Ascending aorta (tissue), 2 donors: Measurements from ENCODE around the gene C1orf167. TPM values are rescaled to one million over a fixed set of nuclear protein-coding genes. Genes with fewer than 3 reads are reported as not detected.
"Not testable (repeated sequence)": the region's sequence is repeated elsewhere in the genome, so short reads cannot be mapped to it uniquely, and the experiment has no call there.

ENCODE experiments used
- DNase-seq, 2 donors: peaks; one replicate each; pipeline ENCODE4 v3.0.0-alpha.2; 2019; ENCODE audit warnings: low spot score in 2 of 2
- H3K27ac ChIP-seq, 2 donors: fragments of 200-600 bp; sonication (generic); one replicate each; pipeline ENCODE4 v1.5.1; 2016 to 2017; ENCODE audit warnings: mild to moderate bottlenecking in 1 of 2
- H3K27me3 ChIP-seq: fragments of 200-600 bp; sonication (generic); one replicate; pipeline ENCODE4 v1.5.1; 2017
- H3K36me3 ChIP-seq, 2 donors: fragments of 200-600 bp; sonication (generic); one replicate each; pipeline ENCODE4 v1.5.1; 2016
- H3K4me1 ChIP-seq, 2 donors: fragments of 200-600 bp; sonication (generic); one replicate each; pipeline ENCODE4 v1.5.1; 2016 to 2017; ENCODE audit warnings: mild to moderate bottlenecking in 1 of 2
- H3K4me3 ChIP-seq, 2 donors: fragments of 200-600 bp; sonication (generic); one replicate each; pipeline ENCODE4 v1.5.1; 2016 to 2017; ENCODE audit warnings: mild to moderate bottlenecking in 1 of 2
- H3K9me3 ChIP-seq, 2 donors: fragments of 200-600 bp; sonication (generic); one replicate each; pipeline ENCODE4 v1.5.1; 2016
- intact Hi-C: fragments of 100-400 bp; cut with DNase I; formaldehyde crosslinking; loops from one replicate; pipeline ENCODE4 v1.15.1; 2023
- total RNA-seq: library from RNA; depleted of rRNA; stranded (reverse); fragments of >200 nt; gene quantifications from one replicate; pipeline ENCODE4 v1.1.0, GENCODE V29; 2016
- TF ChIP-seq, protein P1 (sequence below), 3 experiments: fragments of 200-600 bp in 2 of 3; fragments of 450-650 bp in 1 of 3; sonication (generic) in 2 of 3; IDR thresholded peaks; one replicate each; pipeline ENCODE4 v1.5.1; 2016 to 2019; ENCODE audit warnings: antibody characterized with exemption in 3 of 3, mild to moderate bottlenecking in 1 of 3, moderate library complexity in 1 of 3

The C1orf167 gene
- total RNA-seq, 1 donor from 2014 or later = not detected

DNA sequence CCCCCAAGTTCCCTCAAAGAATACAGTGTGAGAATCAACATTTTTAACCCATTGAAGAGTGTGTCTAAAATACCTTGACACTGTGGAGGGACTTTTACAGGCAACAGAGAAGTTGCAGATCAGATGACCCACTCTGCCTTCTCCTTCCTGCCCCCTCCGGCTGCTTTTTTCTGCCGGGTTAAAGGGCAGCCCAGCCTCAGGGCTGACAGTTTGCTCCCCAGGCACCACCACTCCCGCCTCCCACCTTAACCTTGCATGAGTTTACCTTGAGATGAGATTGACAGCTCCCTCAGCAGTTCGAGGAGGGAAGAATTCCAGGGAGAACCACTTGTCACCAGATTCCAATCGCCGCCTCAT, 40.6 kb downstream of the C1orf167 start:
- no peaks in the 10 kb centered on the region for H3K9me3 ChIP-seq

DNA sequence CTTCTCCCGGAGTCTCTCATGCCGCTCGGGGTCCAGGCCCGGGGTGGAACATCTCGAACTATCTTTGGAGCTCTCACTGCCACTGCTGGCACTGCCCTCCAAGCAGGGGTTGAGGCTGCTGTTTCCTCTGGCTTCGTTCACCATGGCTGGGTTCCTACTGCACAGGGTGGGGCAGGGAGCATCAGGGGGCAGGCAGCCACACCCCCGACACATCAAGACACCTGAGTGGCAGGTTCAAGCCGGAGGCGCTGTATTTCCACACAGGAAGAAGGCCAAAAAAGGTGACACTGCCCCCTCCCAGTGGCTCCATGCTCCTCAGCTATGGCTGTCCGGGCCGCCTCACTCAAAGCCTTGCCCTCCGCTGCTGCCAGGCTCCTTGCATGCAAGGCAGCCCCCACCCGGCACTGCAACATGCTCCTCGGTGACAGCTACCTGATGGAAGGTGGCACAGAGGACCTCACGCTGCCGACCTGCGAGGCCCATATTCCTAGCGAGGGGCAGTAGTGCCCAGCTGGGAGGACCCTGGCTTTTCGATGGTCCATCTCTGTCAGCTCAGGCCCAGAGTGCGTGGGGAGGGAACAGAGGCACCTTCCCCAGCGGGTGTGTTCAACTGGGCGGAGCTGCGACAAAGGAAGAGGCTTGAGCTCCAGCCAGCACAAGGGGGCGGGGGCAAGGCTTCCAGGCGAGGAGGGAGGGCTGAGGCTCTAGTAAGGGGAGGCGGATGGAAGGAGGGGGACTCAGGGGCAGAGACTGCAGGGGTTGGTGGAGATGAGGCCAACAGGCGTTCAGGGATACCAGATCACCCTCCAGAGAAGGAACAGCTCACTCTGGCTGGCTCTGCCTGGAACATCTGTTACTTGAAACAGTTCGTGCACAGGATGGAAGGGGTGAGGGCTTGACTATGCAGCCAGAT, 41.2 kb downstream of the C1orf167 start:
- intact Hi-C loops = loop anchor here (1.0 kb wide), 2 partner anchors 12 to 16 kb away; no protein-coding TSS in a partner anchor
- peak overlapping the region; percentile 71 to 85 for H3K4me3 ChIP-seq
- TF ChIP-seq, protein P1, sequence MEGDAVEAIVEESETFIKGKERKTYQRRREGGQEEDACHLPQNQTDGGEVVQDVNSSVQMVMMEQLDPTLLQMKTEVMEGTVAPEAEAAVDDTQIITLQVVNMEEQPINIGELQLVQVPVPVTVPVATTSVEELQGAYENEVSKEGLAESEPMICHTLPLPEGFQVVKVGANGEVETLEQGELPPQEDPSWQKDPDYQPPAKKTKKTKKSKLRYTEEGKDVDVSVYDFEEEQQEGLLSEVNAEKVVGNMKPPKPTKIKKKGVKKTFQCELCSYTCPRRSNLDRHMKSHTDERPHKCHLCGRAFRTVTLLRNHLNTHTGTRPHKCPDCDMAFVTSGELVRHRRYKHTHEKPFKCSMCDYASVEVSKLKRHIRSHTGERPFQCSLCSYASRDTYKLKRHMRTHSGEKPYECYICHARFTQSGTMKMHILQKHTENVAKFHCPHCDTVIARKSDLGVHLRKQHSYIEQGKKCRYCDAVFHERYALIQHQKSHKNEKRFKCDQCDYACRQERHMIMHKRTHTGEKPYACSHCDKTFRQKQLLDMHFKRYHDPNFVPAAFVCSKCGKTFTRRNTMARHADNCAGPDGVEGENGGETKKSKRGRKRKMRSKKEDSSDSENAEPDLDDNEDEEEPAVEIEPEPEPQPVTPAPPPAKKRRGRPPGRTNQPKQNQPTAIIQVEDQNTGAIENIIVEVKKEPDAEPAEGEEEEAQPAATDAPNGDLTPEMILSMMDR (IDR thresholded peaks at IDR 0.05) = peak in 1 of 3 experiments; percentile 13

More for the DNA sequence above, 40.6 kb downstream of the C1orf167 start:
- peak overlapping the region; percentile 97 to 99 for H3K27ac ChIP-seq
- H3K4me3 ChIP-seq = peak overlapping the region; percentile 71 to 85
- H3K36me3 ChIP-seq = peaks cover 18 to 30% of the 10 kb centered on the region in 2 donors
- intact Hi-C loops = no loop called here
- H3K27me3 ChIP-seq = no peaks in the 10 kb centered on the region
- TF ChIP-seq, protein P1 (IDR thresholded peaks at IDR 0.05) = no peak
- DNase-seq = no peak
- H3K4me1 ChIP-seq = peaks cover 16 to 34% of the 10 kb centered on the region in 2 donors

DNA sequence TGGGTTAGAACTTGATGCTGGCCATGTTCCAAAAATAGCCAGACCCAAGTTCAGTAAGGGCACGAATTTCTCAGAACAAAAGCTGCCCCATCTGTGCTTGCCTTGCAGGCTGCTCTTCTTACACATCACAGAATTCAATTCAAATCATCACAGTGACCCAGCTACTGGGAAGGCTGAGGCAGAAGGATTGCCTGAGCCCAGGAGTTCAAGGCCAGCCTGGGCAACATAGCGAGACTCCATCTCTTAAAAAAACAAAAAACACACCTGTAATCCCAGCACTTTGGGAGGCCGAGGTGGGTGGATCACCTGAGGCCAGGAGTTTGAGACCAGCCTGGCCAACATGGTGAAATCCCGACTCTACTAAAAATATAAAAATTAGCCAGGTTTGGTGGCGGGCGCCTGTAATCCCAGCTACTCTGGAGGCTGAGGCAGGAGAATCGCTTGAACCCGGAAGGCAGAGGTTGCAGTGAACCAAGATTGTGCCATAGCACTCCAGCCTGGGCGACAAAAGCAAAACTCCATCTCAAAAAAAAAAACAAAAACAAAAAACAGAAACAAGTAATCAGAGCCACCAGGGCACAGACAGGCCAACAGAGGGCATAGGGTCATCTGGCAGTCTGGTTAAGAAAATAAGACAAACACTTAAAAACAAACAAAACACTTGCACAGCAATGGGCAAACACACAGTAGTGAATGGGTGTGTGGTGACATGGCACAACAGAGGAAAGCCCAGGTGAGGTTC, 42.1 kb downstream of the C1orf167 start:
- not testable (repeated sequence) for DNase-seq
- Histone ChIP-seq H3K27ac (peak overlapping the region; percentile 97 to 99), H3K4me1 (peaks cover 11 to 26% of the 10 kb centered on the region in 2 donors)

More for the DNA sequence above, 41.2 kb downstream of the C1orf167 start:
- Histone ChIP-seq H3K27me3 (no peaks in the 10 kb centered on the region), H3K27ac (peak overlapping the region; percentile 97 to 99), H3K4me1 (peaks cover 13 to 30% of the 10 kb centered on the region in 2 donors), H3K36me3 (peaks cover 18 to 29% of the 10 kb centered on the region in 2 donors), H3K9me3 (no peaks in the 10 kb centered on the region)
- peak; percentile 82 to 97 for DNase-seq

DNA sequence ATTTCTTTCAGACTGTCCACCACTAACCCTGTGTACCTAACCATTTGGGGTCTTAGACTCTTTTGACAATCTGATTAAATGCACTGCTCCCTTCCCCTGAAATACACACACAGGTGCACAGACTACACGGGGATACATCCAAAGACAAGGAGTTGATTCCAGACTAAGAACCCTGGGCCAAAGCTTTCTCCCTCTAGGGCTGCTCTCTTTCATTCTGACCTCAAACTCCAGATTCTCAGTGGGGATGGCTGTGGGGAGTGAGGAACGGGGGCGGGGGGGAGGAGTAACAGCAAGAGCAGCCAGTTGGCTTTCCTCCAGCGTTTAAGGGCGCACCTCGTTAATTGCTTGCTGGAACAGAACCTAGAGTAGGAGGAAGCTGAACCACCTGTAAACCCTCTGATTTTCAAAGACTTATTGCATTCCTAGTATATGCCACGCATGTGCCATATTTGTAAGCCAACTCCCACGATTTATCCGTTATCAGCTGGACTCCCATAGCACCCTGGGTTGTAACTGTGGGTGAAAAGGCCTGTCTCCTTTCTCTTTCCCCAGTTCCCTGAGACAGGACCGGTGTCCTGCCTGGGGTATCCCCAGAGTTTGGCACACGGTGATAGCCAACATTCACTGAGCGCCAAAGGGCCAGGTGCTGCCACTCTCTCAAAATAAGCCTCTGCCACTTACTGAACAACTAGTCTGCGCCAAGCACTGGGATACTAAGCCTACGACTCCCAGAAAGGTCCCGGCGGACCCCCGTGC, 42.9 kb downstream of the C1orf167 start:
- Histone ChIP-seq H3K4me1 (peaks cover 11 to 26% of the 10 kb centered on the region in 2 donors), H3K9me3 (no peaks in the 10 kb centered on the region), H3K36me3 (peaks cover 14% of the 10 kb centered on the region in 2 donors), H3K27ac (peak overlapping the region; percentile 97 to 99), H3K27me3 (no peaks in the 10 kb centered on the region), H3K4me3 (peak overlapping the region; percentile 85)
- intact Hi-C loops = loop anchor here (1.0 to 5.0 kb wide), 3 partner anchors 102 to 153 kb away; partner anchors contain the start of genes FBXO2, FBXO44 and MAD2L2
- TF ChIP-seq, protein P1 (IDR thresholded peaks at IDR 0.05) = no peak
- DNase-seq = peak in 1 of 2 donors; percentile 74

More for the DNA sequence above, 42.1 kb downstream of the C1orf167 start:
- H3K27me3 ChIP-seq, H3K9me3 ChIP-seq: not testable (repeated sequence)
- Histone ChIP-seq H3K36me3 (peaks cover 18 to 22% of the 10 kb centered on the region in 2 donors), H3K4me3 (peak overlapping the region; percentile 85)
- intact Hi-C loops = loop anchor here (1.0 to 2.0 kb wide), 3 partner anchors 13 to 123 kb away; partner anchors contain the start of gene MAD2L2

DNA sequence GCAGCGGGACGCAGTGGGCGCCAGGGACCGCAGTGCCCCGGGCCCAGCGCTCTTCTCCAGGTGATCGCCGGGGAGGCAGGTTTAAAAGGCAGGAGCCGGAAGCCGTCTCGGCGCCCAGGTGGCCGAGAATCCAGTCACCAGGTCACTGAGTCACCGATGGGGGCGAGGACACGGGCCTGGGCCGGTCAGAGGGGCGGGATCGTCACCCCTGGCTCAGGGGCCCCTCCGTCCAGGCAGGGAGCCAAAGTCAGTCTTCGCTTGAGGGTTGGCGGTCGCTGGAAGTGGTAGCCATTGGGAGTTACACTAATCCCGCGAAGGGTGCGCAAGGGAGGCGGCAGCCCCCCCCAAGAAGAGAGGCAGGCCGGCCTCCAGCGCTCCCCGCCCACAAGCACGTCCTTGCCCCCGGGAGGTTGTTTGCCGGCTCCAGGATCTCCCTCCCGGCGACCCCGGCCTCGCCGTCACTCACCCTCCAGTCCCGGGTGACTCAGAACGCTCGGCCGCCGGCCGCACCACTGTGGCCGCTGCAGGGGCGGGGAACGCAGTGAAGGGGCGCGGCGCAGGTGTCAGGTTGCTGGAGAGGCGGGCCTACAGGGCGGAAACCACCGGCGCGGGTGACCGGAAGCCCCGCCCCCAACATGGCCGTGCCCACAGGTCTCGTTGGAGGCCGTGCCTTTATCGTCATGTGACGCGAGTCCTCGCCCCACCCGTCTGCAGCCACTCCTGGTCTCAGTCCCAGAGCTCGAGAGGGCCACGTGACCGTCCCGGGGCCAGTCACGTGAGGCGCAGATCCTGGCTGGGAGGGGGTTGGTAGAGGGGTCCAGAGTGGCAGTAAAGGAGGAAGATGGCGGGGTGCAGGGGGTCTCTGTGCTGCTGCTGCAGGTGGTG, 43.7 kb downstream of the C1orf167 start, which contains the start of the genes CLCN6 and MTHFR:
TSS of gene CLCN6 (plus strand) at position 770 of the 885 bp plus-strand sequence. CDS start at position 842, 72 bp downstream.
TSS of gene MTHFR (minus strand) at position 543 of the 885 bp plus-strand sequence. CDS start 2,848 bp downstream, outside the sequence.
- Histone ChIP-seq H3K27me3 (no peaks in the 10 kb centered on the region), H3K4me1 (peaks cover 11 to 26% of the 10 kb centered on the region in 2 donors), H3K36me3 (peaks cover 7 to 14% of the 10 kb centered on the region in 2 donors), H3K27ac (peak within 1 kb of the TSS; percentile 97 to 99), H3K9me3 (no peaks in the 10 kb centered on the region), H3K4me3 (peak within 1 kb of the TSS; percentile 85)
- TF ChIP-seq, protein P1 (IDR thresholded peaks at IDR 0.05) = no peak
- peak; percentile 98 to 99 for DNase-seq
- intact Hi-C loops = loop anchor here (1.0 to 5.0 kb wide), 5 partner anchors 69 to 175 kb away; partner anchors contain the start of genes AGTRAP, FBXO2, FBXO44 and MAD2L2
